GM12892 (cell line): ENCODE results near the gene GLIS1.

Experiments
- DNase-seq: peaks from one replicate; pipeline ENCODE4 v3.0.0; 2011; ENCODE audit not compliant: insufficient read length
- FAIRE-seq: peaks from 2 replicates; lab custom pipeline; 2011; peaks lifted over from hg19 to GRCh38; lab: Jason Lieb, UNC
- POLR2A ChIP-seq: IDR thresholded peaks from 2 replicates; pipeline ENCODE4 v1.6.1; 2011; ENCODE audit warnings: low read depth, low read length, control low read depth
- POLR2AphosphoS5 ChIP-seq: IDR thresholded peaks from 2 replicates; pipeline ENCODE4 v1.6.1; 2011; ENCODE audit warnings: low read depth, low read length, control low read depth
- TAF1 ChIP-seq: IDR thresholded peaks from 2 replicates; pipeline ENCODE4 v1.6.1; 2011; ENCODE audit warnings: low read depth, mild to moderate bottlenecking, control low read depth, low read length, borderline replicate concordance

Gene GLIS1

GRCh38 chr1:53696051-53696450, 42.9 kb downstream of the GLIS1 start:
- FAIRE-seq: no peak
- TF ChIP-seq POLR2AphosphoS5: no peak
- DNase-seq: no peak

GRCh38 chr1:53695116-53695515, 43.8 kb downstream of the GLIS1 start:
- FAIRE-seq: no peak

GRCh38 chr1:53694718-53695091, 44.3 kb downstream of the GLIS1 start:
- FAIRE-seq: no peak
- TF ChIP-seq POLR2AphosphoS5 (no peak), POLR2A (no peak), TAF1 (no peak)
- no peak for DNase-seq

More at GRCh38 chr1:53695116-53695515, 43.8 kb downstream of the GLIS1 start:
- TF ChIP-seq POLR2AphosphoS5 (no peak), POLR2A (no peak), TAF1 (no peak)
- no peak for DNase-seq

- TF ChIP-seq POLR2AphosphoS5 (no peak), TAF1 (no peak)
- FAIRE-seq: no peak
Measured at GRCh38 chr1:53693773-53694717, 44.9 kb downstream of the GLIS1 start.

GRCh38 chr1:53693339-53693738, 45.6 kb downstream of the GLIS1 start:
- no peak for TF ChIP-seq POLR2AphosphoS5
- TF ChIP-seq TAF1: no peak
- no peak for TF ChIP-seq POLR2A
- FAIRE-seq: no peak
- DNase-seq: no peak

More at GRCh38 chr1:53693773-53694717, 44.9 kb downstream of the GLIS1 start:
- no peak for DNase-seq

GRCh38 chr1:53691326-53691725, 47.6 kb downstream of the GLIS1 start:
- TF ChIP-seq TAF1 (no peak), POLR2A (no peak), POLR2AphosphoS5 (no peak)
- FAIRE-seq: no peak
- DNase-seq: no peak

GRCh38 chr1:53690411-53690810, 48.6 kb downstream of the GLIS1 start:
- TF ChIP-seq POLR2AphosphoS5 (no peak), TAF1 (no peak), POLR2A (no peak)
- DNase-seq (no peak), FAIRE-seq (no peak)

GRCh38 chr1:53689736-53690326, 49.1 kb downstream of the GLIS1 start:
- no peak for DNase-seq
- TF ChIP-seq TAF1 (no peak), POLR2AphosphoS5 (no peak), POLR2A (no peak)
- no peak for FAIRE-seq

GRCh38 chr1:53689223-53689622, 49.7 kb downstream of the GLIS1 start:
- DNase-seq: no peak
- no peak for FAIRE-seq
- TF ChIP-seq POLR2A (no peak), TAF1 (no peak), POLR2AphosphoS5 (no peak)

GRCh38 chr1:53688381-53689102, 50.4 kb downstream of the GLIS1 start:
- no peak for FAIRE-seq
- TF ChIP-seq POLR2A (no peak), POLR2AphosphoS5 (no peak), TAF1 (no peak)

GRCh38 chr1:53687901-53688300, 51.1 kb downstream of the GLIS1 start:
- DNase-seq: no peak
- no peak for FAIRE-seq
- TF ChIP-seq POLR2A (no peak), TAF1 (no peak), POLR2AphosphoS5 (no peak)

More at GRCh38 chr1:53688381-53689102, 50.4 kb downstream of the GLIS1 start:
- no peak for DNase-seq
